Activated CD8-positive, alpha-beta memory T cell treated with anti-CD3 and anti-CD28 coated beads for 24 hours (primary cell): ENCODE measurements around the gene SLC22A12.
"Not testable (repeated sequence)": the region's sequence is repeated elsewhere in the genome, so short reads cannot be mapped to it uniquely, and the experiment has no call there.

ENCODE experiments used
- DNase-seq: peaks from one replicate; pipeline ENCODE4 v3.0.0-alpha.2; 2020

SLC22A12 gene

DNA sequence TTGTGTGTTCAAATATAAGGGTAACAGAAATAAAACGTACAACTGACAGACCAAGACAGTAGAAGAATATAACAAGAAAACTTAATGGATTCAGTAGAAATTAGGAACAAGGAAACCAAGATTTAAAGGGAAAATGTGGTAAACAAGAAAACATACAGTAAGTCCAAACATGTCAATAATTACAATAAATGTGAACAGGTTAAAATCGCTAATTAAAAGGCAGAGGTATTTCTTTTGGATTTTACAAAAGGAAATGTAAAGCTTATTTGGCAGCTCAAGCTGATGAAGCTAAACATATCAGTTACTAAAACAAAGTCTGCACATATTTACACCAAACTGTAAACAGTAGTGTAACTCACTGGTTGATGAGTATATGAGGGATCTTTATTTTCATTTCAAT, 2.3 kb upstream of the SLC22A12 start:
- DNase-seq, result no peak

DNA sequence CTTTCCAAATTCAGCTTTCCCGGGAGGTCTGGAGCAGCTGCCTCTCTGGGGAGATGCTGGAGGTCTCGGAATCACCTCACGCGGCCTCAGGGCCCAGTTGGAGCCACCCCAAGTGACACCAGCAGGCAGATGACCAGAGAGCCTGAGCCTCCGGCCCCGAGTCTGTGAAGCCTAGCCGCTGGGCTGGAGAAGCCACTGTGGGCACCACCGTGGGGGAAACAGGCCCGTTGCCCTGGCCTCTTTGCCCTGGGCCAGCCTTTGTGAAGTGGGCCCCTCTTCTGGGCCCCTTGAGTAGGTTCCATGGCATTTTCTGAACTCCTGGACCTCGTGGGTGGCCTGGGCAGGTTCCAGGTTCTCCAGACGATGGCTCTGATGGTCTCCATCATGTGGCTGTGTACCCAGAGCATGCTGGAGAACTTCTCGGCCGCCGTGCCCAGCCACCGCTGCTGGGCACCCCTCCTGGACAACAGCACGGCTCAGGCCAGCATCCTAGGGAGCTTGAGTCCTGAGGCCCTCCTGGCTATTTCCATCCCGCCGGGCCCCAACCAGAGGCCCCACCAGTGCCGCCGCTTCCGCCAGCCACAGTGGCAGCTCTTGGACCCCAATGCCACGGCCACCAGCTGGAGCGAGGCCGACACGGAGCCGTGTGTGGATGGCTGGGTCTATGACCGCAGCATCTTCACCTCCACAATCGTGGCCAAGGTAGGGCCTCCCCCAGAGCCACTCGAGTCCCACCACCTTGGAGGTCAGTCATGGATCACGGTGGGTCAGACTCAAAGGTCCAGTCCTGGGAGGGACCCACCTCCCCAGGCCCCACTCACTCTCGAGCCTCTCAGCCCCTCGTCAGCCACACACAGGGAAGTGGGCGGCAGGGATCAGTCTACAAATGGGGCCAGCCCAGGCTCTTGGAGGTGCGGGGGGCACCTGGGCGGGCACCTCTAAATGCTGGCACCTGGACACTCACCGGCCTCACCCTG, 525 bp downstream of the SLC22A12 start:
- no peak for DNase-seq

DNA sequence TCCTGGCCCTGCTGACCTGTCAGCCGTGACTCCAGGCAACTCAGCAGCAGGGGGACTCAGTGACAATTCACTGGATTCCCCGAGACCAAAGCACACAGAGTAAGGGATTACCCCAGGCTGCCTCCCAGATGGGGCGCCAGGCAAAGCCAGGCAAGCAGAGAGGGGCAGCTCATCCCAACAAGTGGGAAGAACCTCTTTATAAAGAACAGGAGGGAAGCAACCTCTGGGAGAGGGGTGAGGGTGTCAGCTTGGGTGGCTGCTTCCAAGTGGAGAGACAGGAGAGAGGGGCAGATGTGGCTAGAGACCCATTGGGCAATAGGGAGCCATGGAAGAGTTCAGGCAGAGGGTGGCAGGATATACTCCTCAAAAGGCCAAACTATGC, 1.2 kb downstream of the SLC22A12 start:
- DNase-seq, result no peak

DNA sequence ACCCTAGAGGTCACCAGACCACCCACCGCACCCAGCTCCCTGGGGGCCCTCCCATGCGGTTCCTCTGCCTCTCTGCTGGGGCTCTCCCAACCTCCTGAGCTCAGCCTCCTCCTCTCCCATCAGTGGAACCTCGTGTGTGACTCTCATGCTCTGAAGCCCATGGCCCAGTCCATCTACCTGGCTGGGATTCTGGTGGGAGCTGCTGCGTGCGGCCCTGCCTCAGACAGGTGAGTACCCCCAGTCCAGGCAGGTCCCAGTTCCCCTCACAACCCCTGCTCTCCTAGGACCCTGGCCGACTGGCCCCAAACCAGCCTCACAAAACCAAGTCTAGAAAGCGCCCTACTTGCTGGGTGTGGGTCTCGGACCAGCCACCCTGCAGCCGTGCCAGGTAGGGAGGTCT, 1.6 kb downstream of the SLC22A12 start:
- DNase-seq, result no peak

DNA sequence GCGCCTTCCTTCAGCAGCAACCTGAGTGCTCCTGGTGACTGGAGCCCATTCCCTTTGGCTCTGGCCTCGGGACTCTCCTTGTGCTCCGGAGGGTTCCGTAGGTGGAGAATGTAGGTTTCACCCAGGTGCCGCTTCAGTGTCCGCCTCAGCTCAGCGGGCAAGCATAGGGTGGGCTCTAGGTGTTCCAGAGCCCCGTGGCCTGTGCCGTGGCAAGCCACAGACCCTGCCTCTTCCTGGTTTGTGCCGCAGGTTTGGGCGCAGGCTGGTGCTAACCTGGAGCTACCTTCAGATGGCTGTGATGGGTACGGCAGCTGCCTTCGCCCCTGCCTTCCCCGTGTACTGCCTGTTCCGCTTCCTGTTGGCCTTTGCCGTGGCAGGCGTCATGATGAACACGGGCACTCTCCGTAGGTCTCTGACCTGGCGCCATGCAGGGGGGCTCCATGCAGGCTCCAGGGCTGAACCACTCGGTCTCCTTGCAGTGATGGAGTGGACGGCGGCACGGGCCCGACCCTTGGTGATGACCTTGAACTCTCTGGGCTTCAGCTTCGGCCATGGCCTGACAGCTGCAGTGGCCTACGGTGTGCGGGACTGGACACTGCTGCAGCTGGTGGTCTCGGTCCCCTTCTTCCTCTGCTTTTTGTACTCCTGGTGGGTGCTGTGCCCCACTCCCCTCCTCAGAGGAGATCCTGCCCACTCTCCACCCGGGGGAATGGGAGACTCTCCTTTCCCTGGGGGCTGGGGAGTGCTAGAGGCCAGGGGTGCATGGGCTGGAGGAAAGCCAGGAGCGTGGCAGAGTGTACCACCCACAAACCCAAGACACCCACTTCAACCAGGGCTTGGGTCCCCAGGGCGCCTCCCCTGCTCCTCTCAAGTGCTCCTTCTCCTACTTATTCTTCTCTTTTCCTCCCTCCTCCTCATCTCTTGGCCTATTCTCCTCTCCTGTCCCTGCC, 2.4 kb downstream of the SLC22A12 start:
- no peak for DNase-seq

DNA sequence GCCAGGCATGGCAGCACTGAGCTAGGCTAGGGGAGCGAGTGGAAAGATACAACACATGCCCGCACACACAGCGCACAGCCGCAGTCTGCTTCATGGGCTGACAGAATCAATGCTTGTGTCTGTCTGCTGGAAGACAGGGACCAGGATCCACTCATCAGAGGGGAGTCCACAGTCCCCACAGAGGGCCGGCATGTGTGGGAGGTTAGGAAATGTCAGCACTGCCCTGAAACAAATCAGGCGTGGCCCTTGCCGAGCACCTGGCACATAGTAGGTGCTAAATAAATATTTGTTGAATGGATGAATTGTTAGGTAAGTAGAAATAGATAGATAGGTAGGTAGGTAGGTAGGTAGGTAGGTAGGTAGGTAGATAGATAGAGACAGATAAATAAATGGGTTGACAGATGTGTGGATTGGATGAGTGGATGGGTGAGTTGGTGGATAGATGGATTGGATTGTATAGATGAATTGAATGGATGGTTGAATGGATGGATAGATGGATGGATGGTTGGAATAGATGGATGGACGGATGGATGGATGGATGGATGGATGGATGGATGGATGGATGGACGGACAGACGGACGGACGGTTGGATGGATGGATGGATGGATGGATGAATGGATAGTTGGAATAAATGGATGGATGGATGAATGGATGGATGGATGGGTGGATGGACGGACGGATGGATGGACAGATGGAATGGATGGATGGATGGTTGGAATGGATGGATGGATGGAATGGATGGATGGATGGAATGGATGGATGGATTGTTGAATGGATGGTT, 3.3 kb downstream of the SLC22A12 start:
- DNase-seq, result no peak

DNA sequence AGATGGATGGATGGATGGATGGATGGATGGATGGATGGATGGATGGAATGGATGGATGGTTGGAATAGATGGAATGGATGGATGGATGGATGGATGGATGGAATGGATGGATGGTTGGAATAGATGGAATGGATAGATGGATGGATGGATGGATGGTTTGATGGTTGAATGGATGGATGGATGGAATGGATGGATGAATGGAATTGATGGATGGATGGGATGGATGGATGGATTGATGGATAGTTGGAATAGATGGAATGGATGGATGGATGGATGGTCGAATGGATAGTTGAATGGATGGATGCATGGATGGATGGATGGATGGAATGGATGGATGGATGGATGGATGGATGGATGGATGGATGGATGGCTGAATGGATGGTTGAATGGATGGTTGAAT, 4.9 kb downstream of the SLC22A12 start:
- not testable (repeated sequence) for DNase-seq

DNA sequence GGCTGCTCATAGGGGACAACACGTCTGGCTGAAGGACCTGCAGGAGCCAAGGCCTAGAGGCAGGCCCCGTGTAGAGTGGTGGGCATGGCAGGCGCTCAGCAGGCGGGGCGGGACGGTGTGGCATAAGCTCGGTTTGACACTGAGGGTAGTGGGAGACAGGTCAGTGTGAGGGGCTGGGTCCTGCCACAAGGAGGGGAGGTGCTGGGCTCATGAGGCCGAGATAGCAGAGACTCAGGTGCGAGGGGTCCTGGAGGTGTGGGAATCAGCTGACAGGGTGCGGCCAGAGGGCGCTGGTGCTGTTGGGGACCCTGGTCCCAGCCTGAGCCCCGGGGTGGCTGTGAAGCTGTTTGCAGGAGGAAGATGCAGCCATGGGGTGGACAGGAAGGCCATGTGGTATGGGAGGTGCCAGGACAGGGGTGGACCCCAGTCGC, 6.7 kb downstream of the SLC22A12 start:
- DNase-seq, result no peak

DNA sequence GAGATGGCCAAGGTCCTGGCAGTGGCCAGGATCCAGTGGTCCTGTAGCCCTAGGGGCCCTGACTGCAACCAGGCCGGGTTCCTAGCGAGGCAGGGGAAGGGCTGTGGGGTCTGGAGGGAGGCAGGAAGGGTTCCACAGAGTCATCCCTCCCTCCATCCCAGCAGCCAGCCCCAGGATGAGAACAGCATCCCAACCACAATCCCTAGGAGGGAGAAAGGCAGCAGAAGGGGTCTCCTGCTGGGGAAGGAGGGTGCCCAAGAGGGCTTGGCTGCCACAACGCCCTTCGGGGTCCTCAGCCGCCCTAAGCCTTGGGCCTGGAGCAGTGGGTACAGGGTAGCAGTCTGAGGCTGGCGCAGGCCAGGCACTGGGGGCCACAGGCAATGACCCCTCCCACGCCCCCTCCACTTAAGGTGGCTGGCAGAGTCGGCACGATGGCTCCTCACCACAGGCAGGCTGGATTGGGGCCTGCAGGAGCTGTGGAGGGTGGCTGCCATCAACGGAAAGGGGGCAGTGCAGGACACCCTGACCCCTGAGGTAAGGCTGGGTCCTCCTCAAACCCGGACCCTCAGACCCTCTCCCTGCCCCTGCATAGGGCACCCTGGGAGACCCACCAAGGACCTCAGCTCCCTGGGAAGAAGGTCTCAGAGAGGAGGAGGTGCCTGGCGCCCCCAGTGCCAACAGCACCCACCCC, 7.2 kb downstream of the SLC22A12 start:
- no peak for DNase-seq

DNA sequence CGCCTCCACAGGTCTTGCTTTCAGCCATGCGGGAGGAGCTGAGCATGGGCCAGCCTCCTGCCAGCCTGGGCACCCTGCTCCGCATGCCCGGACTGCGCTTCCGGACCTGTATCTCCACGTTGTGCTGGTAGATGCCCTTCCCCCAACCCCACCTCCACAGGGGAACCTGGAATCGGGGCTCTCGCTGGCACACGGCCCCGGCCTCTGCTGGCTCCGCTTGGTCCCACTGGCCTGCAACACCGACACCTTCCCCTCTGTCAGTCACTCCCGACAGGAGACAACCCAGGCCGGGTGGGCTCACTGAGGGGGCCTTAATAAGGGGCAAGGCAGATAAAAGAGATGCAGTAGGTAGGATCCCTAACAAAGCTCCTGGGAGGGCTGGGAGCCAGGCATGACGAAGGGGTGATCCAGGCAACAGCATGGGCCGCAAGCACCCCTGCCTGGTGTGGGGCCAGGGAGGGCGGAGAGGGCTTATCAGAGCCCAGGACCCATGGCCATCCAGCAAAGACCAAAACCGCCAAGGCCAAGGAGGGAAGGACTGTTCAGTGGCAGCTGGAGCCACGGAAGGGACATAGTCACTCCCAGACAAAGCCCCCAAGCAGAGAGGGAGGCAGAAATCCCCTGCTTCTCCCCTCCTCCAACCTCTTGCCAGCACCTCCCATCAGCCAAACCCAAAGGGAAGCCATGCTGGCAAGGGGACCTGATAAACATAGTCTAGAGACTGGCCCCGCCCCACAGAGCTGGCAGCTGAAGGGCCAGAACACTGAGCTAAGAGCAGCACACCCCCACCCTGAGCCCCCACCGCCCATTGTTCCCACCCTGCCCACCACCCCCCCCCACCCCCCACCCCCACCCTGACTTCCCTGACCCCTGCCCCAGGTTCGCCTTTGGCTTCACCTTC, 8.0 kb downstream of the SLC22A12 start:
- DNase-seq, result no peak

DNA sequence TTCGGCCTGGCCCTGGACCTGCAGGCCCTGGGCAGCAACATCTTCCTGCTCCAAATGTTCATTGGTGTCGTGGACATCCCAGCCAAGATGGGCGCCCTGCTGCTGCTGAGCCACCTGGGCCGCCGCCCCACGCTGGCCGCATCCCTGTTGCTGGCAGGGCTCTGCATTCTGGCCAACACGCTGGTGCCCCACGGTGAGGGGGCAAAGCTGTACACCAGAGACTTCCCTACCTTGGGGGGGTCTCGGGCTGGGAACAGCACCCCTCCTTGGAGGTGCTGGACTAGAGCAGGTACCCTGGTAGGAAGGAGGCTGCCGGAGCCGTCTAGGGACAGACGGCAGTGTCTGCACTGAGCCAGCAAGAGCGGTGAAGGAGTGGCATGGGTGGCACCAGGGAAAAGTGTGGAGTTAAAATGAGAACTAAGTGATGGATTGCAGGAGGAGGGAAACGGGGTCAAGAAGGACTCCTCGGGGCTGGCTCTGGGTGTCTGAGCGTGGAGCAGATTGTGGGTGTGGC, 8.7 kb downstream of the SLC22A12 start:
- no peak for DNase-seq

DNA sequence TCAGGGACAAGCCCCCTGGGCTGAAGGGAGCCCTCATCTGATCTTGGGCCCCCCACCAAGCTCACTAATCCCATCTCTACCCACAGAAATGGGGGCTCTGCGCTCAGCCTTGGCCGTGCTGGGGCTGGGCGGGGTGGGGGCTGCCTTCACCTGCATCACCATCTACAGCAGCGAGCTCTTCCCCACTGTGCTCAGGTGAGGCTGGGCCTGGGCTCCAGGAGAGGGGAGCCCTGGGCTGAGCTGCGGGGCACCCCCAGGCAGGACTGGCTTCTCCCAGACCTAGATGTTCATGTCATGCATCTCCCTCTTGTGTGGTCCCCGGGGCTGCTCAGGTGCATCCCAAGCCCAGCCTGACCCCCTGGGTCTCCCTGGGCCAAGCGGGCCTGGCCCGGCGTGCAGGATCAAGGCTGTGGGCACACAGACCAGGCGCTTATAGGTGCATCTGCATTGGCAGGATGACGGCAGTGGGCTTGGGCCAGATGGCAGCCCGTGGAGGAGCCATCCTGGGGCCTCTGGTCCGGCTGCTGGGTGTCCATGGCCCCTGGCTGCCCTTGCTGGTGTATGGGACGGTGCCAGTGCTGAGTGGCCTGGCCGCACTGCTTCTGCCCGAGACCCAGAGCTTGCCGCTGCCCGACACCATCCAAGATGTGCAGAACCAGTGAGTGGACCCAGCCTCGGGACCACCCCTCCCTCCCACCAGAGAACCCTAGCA, 9.4 kb downstream of the SLC22A12 start:
- DNase-seq, result no peak

DNA sequence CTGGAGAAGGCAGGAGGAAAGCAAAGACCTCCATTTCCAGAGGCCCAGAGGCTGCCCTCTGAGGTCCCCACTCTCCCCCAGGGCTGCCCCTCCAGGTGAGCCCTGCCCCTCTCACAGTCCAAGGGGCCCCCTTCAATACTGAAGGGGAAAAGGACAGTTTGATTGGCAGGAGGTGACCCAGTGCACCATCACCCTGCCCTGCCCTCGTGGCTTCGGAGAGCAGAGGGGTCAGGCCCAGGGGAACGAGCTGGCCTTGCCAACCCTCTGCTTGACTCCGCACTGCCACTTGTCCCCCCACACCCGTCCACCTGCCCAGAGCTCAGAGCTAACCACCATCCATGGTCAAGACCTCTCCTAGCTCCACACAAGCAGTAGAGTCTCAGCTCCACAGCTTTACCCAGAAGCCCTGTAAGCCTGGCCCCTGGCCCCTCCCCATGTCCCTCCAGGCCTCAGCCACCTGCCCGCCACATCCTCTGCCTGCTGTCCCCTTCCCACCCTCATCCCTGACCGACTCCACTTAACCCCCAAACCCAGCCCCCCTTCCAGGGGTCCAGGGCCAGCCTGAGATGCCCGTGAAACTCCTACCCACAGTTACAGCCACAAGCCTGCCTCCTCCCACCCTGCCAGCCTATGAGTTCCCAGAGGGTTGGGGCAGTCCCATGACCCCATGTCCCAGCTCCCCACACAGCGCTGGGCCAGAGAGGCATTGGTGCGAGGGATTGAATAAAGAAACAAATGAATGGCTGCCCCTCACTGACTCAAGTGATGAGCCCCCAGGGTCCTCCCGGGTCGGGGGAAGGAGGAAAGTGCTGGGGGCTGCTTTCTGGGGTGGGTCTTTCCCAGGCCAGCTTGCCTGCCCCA, 10.8 kb downstream of the SLC22A12 start:
- no peak for DNase-seq

DNA sequence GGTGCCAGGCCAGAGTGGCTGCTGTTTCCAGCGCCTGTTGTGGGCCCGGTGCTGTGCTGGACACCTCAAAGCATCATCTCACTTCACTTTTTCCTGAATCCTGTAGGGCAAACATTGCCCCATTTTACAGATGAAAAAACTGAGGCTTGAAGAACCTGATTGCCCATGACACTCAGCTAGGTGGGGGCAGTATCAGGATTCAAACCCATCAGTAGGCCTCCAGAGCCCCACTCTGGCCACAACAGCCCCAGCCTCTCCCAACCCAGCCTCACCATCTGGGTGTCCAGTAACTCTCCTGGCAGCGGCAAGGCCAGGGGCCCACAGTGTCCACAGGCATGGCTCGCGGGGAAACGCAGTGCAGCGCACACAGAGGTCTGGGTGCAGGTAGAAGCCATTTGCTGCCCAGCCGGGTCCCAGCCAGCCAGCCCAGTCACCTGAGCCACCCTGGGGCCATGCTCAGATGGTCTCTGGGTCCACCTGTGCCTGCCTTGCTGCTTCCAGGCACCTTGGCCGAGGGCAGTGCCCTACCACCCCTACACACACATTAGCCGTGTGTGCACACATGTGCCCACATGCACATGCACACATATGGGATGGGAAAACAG, 11.5 kb downstream of the SLC22A12 start:
- DNase-seq, result no peak

DNA sequence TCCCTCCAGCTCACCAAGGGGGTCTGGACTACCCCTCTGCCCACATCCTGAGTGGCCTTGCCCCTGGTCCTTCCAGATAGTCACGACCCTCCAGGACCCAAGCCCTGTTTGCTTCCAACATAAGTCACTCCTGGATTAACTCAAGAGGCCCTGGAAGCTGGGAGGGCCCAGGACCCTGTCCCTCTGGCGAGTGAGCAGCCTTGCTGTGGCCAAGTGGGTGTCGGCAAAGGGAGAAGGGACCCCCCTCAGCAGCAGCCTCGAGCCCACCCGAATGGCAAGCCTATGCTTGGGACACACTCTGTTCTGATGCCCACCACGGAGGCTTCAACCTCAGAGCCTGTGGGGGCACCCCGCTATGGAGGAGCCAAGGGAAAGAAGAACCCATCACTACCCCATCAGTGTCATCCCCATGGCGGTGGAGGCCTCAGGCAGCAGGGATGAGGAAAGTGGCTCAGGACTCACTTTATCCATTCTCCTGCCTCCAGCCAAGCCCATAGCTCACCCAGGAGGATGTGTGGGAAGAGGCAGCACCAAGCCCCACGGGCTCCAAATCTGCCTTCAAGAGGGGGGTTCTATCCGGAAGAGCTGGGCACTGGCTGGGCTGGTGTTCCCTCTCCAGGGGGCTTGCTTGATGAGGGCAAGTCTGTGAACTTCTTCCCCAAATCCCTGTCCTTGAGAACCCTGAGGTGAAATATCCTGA, 12.5 kb downstream of the SLC22A12 start:
- no peak for DNase-seq

DNA sequence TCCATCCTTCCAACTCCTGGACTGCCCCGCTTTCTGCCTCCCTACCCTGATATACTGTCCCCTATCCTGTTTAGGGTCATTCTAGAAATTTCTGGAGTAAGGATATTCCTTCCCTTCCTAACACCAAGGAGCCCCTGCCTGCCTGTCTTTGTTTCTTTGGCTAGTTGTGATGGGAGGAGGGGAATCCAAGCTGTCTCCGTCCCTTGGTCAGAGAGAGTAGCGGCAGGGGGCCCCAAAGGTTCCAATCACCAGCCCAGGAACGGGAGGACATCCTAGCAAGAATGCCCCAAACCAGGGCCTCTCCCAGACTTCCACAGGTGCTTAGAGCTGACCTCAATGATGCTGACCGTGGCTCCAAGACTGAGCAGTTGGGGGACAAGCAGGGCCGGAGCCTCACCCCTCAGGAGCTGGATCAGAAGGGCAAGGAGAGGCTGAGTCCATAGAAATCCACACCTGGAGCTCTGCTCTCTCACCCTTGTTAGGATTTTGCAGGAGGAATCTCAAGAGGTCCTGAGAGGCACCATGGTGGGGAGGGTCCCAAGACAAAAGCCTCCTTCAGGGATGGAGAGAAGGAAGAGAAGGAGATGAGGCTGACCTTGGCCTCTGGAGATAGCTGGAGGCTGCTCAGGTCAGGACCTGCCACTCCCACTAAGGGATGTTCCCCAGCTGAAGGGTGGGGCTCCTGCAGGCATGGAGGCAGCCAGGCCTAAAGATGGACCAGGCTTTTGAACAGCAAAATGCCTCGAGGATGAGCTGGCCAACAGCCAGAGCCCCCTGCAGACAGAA, 13.6 kb downstream of the SLC22A12 start:
- DNase-seq, result no peak

DNA sequence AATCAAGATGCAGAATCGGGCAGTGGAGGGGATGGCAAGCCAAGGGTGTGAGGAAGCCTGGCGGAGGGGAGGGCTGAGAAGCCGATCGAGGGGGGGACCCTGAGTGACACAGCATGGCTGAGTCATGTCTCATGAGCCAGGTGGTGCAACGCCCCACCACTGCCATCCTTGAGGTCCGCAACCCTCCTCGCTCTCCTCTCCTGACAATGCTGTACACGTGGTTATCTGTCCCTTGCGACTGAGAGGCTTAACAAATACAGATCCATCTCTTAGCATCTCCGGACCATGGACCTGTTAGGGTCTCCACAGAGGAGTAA, 14.2 kb downstream of the SLC22A12 start:
- DNase-seq, result no peak
